HG03571 (cell line): ENCODE measurements around the gene CNPY4.

Experiments used
- ATAC-seq: cut with Tn5 transposase; IDR thresholded peaks from one replicate; pipeline ENCODE4 v1.9.1; 2021; ENCODE audit not compliant: unreplicated experiment

Gene CNPY4

GRCh38 chr7:100091411-100092181, 27.8 kb upstream of the CNPY4 start:
- no peak for ATAC-seq

DNA sequence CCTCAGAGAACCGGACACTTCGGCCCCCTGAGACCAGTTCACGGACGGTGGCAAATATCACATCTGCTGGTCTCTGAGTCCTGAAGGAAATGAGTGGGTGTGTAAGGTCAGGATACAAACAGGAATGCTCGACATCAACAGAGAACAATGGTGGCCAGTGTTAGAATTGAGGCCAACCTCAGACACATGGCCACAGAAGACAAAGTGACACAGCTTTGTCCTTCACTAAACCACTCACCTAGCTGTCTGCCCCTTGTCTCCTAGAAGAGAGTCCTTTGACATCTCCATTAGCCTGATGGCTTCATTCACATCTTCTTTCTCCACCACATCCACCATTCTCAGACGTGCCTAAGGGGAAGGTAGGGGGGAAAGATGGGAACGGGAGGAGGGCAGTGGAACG, 26.4 kb upstream of the CNPY4 start:
- no peak for ATAC-seq

DNA sequence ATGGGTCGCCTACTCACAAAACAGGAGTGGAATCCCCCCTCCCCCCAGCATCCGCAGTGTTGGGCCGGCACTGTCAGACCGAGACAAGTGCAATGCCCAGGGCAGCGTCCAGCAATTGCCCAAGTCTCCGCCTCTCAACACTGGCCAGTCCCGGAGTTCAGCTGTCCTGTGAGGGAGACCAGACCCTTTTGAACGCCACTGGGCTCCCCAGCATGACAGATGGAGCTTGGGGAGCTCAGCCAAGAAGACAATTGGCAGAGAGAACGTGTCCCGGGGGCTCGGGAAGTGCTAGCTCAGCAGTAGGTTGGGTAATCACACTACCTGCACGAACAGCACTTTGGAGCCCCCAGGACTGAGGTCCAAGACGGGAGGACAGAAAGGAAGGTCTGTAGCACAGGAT, 25.9 kb upstream of the CNPY4 start:
- no peak for ATAC-seq

- ATAC-seq = no peak
These were observed 25.4 kb upstream of the CNPY4 start for GRCh38 chr7:100093925-100094486.

DNA sequence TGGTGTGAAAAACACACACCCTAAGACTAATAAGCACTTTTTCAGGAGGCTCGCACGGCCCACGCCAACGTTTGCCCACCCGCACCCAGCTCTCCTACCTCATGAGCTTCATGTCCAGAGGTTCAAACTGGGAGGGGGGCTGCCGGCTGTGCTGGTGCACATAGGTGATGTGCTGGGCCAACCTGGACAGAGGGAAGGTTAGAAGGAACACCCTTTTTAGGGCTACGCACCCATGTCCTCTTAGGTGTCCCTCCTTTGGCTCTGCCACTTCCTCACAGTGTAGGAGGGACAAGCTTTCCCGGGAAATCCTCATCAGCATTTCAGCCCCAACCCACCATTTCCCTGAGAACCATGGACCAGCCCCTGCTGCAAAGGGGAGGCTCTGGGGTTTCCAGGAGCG, 24.1 kb upstream of the CNPY4 start:
- ATAC-seq = no peak

DNA sequence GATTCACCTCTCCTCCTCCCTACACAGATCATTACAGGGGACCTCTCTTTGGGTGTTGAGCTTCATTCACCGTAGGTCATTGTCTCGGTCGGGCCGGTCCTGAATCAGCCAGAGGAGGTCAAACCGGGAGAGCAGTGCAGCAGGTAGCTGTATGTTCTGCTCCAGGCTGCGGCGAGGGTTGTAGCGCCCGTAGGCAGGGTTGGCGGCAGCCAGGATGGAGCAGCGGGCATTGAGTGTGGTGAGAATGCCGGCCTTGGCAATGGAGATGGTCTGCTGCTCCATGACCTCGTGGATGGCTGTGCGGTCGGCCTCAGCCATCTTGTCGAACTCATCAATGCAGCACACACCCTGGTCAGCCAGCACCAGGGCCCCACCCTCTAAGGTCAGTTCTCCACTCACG, 23.7 kb upstream of the CNPY4 start:
- no peak for ATAC-seq

- no peak for ATAC-seq
These were observed 20.5 kb upstream of the CNPY4 start for GRCh38 chr7:100098913-100099312.

DNA sequence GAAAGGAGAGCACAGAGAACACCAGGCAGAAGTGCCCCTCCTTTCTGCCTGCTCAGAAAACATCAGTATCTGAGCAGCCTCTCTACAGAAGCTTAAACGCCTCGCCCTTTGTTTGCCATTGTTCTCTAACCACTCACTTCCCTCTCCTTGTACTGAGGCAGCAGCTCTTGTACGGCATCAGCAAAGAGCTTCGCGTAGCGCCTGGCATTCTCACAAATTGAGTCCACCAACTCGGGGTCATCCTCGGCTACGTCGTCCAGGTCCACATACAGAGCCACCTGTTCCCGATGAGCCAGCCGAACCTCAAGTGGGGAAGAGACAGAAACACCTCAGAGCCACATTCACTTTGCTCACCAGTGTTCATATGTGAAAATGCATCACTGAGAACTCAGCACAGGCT, 20.0 kb upstream of the CNPY4 start:
- ATAC-seq = no peak

DNA sequence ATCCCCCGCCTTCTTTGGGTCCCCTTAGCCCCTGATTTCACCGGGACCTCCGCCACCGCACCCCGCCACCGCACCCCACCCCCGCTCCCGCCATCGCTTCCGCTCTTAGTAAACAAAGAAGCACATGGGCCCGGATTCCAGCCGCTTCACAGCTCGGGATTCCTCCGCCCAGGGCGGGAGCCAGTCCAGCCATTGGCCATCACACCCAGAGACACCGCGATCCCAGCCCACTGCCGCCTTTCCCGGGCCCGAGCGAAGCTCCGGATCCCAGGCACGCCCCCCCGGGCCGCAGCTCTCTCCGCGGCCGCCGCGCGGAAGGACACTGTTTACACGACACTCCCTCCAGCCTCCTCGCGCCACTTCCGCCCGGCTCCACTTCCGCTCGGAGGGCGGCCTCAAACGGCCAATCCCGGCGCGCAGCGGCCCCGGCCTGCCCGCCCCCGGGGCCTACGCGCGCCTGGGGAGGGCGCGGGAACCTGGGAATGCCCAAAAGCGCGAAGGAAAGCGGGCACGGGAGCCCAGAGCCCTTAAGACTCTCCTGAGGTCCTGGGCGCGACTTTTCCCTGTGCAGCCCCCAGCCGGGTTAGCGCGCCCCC, 18.9 kb upstream of the CNPY4 start:
- peak; percentile 67 for ATAC-seq

DNA sequence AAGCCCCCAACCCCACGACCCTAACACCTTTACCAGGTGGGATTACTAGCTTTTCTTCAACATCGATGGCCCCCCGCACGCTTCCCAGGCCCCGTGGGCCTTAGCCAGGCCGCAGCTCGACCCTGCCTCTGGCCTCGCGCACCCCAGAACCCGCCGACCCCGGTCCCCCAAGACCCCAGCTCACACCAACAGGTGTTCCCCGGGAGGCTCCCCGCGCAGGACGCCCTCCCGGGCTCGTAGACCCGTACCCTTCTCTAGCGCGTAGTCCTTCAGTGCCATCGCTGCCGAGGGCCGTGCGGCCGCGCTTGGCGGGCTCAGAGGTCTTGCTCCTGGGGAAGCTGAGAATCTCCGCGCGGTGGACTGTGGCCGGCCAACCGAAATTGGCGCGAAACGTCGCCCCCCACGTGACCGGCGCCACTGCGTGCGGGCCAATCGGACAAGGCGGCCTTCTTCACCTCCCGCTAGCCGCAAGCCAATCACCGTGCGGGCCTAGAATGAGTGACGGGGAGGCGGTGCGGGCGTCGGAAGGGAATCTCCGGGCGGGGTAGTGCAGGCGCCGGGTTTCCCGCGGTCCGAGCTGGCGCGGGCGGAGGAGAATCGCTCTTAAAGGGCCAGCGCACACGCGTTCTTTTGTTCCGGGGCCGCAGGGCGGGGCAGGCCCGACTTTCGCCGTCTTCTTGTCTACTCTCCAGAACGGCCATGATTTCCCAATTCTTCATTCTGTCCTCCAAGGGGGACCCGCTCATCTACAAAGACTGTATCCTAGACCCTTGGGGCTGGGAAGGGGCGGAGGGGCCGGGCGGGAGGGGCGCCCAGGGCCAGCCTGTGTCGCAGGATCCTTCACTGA, 18.2 kb upstream of the CNPY4 start, which contains the start of the genes AP4M1 and MCM7:
Gene AP4M1 (plus strand): TSS at position 628 of the 847 bp plus-strand sequence. CDS start 72 bp downstream, at position 700.
Gene MCM7 (minus strand): TSS at position 382 of the 847 bp plus-strand sequence. CDS start 103 bp downstream, at position 279.
- peak; percentile 76 for ATAC-seq

DNA sequence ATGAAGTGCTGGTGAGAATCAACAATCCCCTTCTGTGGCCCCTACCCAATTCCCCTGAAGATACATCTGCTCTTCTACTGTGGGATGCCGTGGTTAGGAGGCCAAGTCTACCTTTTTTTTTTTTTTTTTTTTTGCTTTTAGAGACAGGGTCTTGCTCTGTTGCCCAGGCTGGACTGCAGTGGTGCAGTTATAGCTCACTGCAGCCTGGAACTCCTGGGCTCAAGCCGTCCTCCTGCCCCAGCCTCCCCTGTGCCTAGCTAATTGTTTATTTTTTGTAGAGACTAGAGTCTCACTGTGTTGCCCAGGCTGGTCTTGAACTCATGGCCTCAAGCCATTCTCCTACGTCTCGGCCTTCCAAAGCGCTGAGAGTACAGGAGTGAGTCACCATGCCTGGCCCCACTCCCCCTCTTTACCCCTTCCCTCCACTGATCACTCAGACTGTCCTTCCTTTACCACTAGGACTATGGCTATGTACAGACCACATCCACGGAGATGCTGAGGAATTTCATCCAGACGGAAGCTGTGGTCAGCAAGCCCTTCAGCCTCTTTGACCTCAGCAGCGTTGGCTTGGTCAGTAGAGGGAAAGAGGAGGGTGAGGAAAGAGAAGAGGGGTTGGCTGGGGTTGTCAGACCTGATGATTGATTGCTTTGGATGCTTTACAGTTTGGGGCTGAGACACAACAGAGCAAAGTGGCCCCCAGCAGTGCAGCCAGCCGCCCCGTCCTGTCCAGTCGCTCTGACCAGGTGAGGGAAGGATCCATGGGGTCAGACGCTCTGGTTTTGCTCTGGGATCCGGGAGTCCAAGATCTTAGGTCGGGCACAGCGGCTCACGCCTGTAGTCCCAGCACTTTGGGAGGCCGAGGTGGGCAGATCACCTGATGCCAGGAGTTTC, 16.2 kb upstream of the CNPY4 start:
- no peak for ATAC-seq

DNA sequence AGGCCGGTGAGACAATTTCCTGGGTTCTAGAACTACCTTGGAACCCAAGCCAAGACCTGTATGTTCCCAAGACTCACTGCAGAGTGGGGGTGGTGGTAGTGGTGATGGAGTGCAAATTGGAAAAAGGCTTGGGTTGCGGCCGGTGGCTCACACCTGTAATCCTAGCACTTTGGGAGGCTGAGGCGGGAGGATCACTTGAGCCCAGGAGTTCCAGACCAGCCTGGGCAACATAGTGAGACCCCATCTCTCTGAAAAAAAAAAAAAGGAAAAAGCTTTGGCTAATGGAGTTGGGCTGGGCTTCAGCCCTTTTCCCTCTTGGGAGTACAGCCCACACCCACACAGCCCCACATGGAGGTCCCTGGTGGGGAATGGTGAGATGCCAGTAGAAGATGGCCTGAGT, 13.9 kb upstream of the CNPY4 start:
- no peak for ATAC-seq

DNA sequence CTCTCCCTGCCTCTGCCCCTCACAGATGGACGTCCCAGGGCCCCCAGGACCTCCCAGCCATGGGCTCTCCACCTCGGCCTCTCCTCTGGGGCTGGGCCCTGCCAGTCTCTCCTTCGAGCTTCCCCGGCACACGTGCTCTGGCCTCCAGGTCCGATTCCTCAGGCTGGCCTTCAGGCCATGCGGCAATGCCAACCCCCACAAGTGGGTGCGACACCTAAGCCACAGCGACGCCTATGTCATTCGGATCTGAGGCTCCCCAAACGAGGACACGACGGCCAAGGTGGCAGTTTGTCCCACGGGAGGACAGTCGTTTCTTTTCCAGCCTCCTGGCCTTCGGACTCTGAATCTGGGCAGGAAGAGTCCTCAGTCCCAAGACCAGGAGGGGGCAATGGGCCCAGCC, 12.8 kb upstream of the CNPY4 start:
- no peak for ATAC-seq

DNA sequence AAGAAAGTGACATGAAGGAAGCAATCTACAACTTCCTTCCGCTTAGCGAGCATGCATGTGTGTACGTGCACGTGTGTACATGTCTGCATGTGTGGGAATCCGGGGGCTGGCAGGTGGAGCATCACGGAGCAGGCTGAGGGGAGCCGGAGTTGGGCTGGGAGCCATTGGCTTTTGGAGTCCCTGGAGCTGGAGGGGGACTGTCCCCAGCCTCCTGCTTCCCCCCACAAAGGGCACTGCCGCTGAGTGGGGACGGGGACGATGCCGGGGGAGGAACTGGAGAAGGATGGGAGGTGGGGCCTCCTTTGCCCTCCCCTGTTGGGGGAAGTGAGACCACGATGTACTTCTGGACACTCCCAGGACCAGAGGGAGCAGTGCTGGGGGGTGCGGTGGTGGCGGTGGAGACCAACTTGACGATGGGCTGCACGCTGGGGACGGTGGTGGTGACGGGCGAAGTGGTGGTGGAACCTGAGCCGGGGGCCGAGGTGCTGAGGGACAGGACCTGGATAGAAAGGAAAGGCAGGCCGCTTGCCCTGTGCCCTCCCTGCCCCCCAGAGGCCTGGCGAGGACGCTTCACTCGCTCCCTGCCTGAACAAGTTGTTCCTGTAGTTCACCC, 12.2 kb upstream of the CNPY4 start:
- ATAC-seq = no peak

DNA sequence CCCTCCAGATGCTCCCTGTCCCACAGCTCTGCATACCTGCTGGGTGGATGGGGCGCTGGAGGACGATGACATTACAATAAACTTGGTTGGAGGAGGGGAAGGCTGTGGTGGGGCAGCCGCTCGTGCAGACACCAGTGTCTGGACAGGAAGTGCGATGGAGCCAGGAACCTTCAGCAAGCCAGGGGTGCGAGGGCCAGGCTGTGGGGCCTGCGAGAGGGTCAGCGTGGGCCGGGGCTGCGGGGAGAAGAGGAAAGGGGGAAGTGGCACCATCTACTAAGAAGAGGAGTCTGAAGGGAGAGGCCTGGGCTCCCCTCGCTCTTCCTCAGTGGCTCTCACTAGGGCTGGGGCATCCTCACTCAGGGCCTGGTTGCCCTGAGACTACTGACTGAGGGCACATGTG, 11.5 kb upstream of the CNPY4 start:
- ATAC-seq = no peak

DNA sequence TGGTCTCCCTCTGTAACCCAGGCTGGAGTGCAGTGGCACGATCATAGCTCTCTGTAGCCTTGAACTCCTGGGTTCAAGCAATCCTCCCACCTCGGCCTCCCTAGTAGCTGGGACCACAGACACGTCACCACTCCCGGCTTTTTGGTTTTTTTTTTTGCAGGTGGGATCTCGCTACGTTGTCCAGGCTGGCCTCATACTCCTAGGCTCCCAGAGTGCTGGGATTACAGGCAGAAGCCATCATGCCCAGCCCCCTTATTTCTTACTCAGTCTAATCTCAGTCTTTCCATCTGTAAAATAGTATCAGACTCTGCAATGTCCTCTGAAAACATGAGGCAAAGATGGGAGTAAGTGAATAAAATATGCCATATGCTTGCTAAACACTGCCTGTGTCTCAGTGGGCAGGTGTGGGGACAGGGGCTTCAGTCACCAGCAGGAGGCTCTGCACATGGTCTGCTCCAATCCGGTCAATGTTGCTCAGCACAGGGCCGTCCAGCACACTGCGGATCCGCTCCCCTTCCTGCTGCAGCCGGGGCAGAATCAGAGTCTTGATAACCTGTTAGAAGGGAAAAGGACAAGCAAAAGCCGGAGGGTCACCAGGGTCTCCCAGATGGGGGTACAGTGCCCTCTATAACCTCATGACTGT, 9.8 kb upstream of the CNPY4 start:
- no peak for ATAC-seq

DNA sequence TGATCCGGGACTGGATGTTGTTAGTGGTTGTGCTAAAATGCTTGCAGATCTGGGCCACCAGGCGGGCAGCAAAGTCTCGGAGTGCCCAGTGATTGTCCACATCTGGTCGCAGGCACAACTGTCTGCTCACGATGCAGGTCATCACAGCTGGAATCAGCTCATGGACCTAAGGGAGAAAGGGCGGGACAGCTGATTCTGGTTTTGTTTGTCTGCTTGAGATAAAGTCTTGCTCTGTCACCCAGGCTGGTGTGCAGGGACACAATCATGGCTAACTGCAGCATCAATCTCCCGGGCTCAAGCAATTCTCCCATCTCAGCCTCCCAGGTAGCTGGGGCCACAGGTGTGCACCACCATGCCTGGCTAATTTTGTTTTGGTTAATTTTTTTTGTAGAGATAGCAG, 8.3 kb upstream of the CNPY4 start:
- ATAC-seq = no peak

- ATAC-seq = no peak
These were observed 7.5 kb upstream of the CNPY4 start for GRCh38 chr7:100111914-100112313.

DNA sequence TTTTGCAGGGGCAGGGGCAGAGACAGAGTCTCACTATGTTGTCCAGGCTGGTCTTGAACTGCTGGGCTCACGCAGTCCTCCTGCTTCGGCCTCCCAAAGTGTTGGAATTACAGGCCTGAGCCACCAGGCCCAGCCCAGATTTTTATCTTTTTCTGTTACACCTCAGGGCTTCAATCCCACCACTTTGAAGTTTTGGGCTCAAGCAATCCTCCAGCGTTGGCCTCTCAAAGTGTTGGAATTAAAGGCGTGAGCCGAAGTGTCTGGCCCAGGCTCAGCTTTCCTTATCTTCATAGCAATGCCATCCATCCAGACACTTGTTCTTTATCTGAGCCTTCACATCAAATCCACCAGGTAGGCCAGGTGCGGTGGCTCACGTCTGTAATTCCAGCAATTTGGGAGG, 4.4 kb upstream of the CNPY4 start:
- no peak for ATAC-seq
